Inferior parietal cortex (tissue), 1 donor: Measurements from ENCODE around the gene TCP11X1.
"Not testable (repeated sequence)": the region's sequence is repeated elsewhere in the genome, so short reads cannot be mapped to it uniquely, and the experiment has no call there.

ENCODE experiments used
- DNase-seq: peaks from one replicate; pipeline ENCODE4 v3.0.0-alpha.2; 2016; ENCODE audit errors: extremely low spot score

Gene TCP11X1

DNA sequence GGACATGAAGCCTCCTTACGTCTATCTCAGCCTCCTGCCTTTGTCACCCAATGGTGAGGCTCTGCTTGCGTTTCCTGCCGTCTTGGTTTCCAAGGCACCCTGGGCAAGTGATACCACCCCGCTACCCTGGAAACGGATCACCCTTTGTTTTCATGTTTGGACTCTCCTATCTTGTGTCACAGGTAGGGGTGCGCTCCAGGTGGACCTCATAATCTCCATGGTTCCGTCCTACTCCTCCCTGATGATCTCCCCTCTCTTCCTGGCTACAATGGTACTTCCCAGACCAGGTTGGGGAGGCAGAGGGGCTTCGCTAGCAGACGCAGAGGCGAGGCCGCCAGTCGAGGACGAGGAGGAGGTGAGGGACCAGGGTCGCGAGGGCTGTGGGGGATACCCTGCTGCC lies at the start of gene TCP11X1:
Gene TCP11X1, plus strand, starts transcription at position 316 of the 400 bp plus-strand sequence.
- not testable (repeated sequence) for DNase-seq

GRCh38 chrX:102185967-102186720 lies 29.0 kb upstream of the TCP11X1 start:
- no peak for DNase-seq

GRCh38 chrX:102207940-102208339 lies 7.2 kb upstream of the TCP11X1 start:
- not testable (repeated sequence) for DNase-seq

- DNase-seq: not testable (repeated sequence)
Measured at GRCh38 chrX:102216497-102216896, 1.4 kb downstream of the TCP11X1 start.

- DNase-seq: not testable (repeated sequence)
Measured at GRCh38 chrX:102235678-102236077, 20.6 kb downstream of the TCP11X1 start.

- DNase-seq: not testable (repeated sequence)
Measured at GRCh38 chrX:102240265-102240664, 25.2 kb downstream of the TCP11X1 start.

DNA sequence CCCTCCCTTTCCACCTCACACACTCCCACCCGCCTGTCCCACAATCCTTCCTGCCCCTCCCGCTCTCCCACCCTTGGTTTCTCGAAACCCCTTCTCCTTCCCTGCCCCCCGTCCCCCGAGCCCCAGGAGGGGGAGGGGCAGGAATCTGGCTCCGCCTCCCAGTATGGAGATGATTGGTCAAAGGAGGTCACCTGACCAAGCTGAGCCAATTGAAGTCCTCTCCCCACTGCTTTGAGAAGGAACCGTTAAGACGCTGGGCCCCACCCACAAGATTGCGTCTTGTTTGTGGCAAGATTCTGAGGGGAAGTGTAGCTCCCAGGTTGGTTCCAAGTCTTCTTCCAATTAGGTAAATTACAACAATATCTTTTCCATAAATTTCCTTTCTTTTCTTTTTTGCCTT lies 31.8 kb downstream of the TCP11X1 start, which contains the start of gene NXF2:
Gene NXF2, plus strand, starts transcription at position 275 of the 400 bp plus-strand sequence. CDS start 59,912 bp downstream, outside the sequence.
- DNase-seq: not testable (repeated sequence)

- not testable (repeated sequence) for DNase-seq
Measured at GRCh38 chrX:102272231-102272630, 57.1 kb downstream of the TCP11X1 start.
